Heart left ventricle (tissue), 16 donors: ENCODE results near the gene LIX1. TPM values are rescaled to one million over a fixed set of nuclear protein-coding genes. Genes with fewer than 3 reads are reported as not detected.
"Not testable (repeated sequence)": the region's sequence is repeated elsewhere in the genome, so short reads cannot be mapped to it uniquely, and the experiment has no call there.

Source experiments
- ATAC-seq, 4 donors: fragments of 200-7000 bp; cut with Tn5 transposase; one replicate each; pipeline ENCODE4 v1.9.1; 2020 to 2022; ENCODE audit warnings: moderate library complexity in 4 of 4, mild to moderate bottlenecking in 3 of 4, moderate number of reproducible peaks in 1 of 4
- DNase-seq, 5 donors: peaks; one replicate each; pipeline ENCODE4 v3.0.0-alpha.2; 2020
- H3K27ac ChIP-seq, 12 donors: fragments of 200-600 bp; sonication (generic) in 4 of 12; one replicate each; pipeline versions ENCODE4 v1.5.0 to v1.8.0; 2016 to 2022; ENCODE audit warnings: mild to moderate bottlenecking in 2 of 12
- H3K27me3 ChIP-seq, 9 donors: fragments of 200-600 bp; sonication (generic) in 2 of 9; one replicate each; pipeline versions ENCODE4 v1.5.1 to v1.8.0; 2016 to 2022; ENCODE audit warnings: mild to moderate bottlenecking in 3 of 9
- H3K36me3 ChIP-seq, 9 donors: fragments of 200-600 bp; sonication (generic) in 2 of 9; one replicate each; pipeline versions ENCODE4 v1.5.0 to v1.8.0; 2018 to 2022; ENCODE audit warnings: mild to moderate bottlenecking in 2 of 9
- H3K4me1 ChIP-seq, 12 donors: fragments of 200-600 bp; sonication (generic) in 4 of 12; one replicate each; pipeline versions ENCODE4 v1.5.0 to v1.8.0; 2016 to 2022; ENCODE audit warnings: mild to moderate bottlenecking in 3 of 12
- H3K4me3 ChIP-seq, 12 donors: fragments of 200-600 bp; sonication (generic) in 4 of 12; one replicate each; pipeline versions ENCODE4 v1.5.0 to v1.8.0; 2017 to 2022; ENCODE audit warnings: mild to moderate bottlenecking in 9 of 12, moderate library complexity in 4 of 12
- H3K9me3 ChIP-seq, 12 donors: fragments of 200-600 bp; sonication (generic) in 4 of 12; one replicate each; pipeline versions ENCODE4 v1.5.0 to v1.8.0; 2016 to 2022; ENCODE audit warnings: mild to moderate bottlenecking in 1 of 12
- POLR2A ChIP-seq, 2 donors: fragments of 450-650 bp; IDR thresholded peaks; one replicate each; pipeline ENCODE4 v1.6.1; 2017; ENCODE audit warnings: antibody characterized with exemption in 2 of 2, mild to moderate bottlenecking in 2 of 2, moderate library complexity in 2 of 2
- WGBS, 4 donors: extraction: QIAGEN DNeasy Blood & Tissue Kit in 2 of 4; methylation state at CpG; one replicate each; pipeline versions ENCODE4 v1.1.5 to v1.1.7; 2013 to 2018; 5-methylcytosine and 5-hydroxymethylcytosine counted together
- intact Hi-C, 10 donors: fragments of 100-400 bp; cut with DNase I; formaldehyde crosslinking; loops; one replicate each; pipeline versions ENCODE4 v1.11.1 to v1.14.2; 2022
- polyA plus RNA-seq, 2 donors: library from polyadenylated mRNA; stranded (reverse); fragments of 200-250 nt; gene quantifications; one replicate each; pipeline ENCODE4 v1.2.3, GENCODE V29; 2013
- total RNA-seq, 9 donors: library from RNA; depleted of rRNA in 2 of 9; stranded (reverse); fragments of >200 nt in 2 of 9; fragmentation: NEBNext Ultra II Directional in 3 of 9; extraction: Animal tissue kit (Norgen Biotek cat#: 25700) in 3 of 9; gene quantifications; one replicate each; pipeline versions ENCODE4 v1.1.0 to v1.2.4, GENCODE V29; 2016 to 2023
- TF ChIP-seq, protein P1 (sequence below), 12 donors: fragments of 200-600 bp; sonication (generic) in 4 of 12; IDR thresholded peaks; one replicate each; pipeline versions ENCODE4 v1.5.0 to v1.8.0; 2018 to 2022; ENCODE audit warnings: antibody characterized with exemption in 12 of 12, mild to moderate bottlenecking in 5 of 12
- donor health status: ischemic (EF 13 %, LVEDD 7.1; RV severe dilation, severe dysfunction).
- donor health status: healthy with polysubstance abuse.
- donor health status: DM: no; HTN: yes; CAD: no.
- donor health status: DM: no; HTN: no; CAD: no.
- donor health status: ischemic (EF 25% LVEDD 6.9; RV normal size, moderate dysfunction).
- donor health status: ischemic (EF 25% LVEDD 5.7; RV mildly dilated, moderate dysfunction).
- donor health status: healthy.
- donor health status: DM: yes; HTN: yes; CAD: no.
- donor health status: ischemic (EF 35%, LVEDD 5.7; RV mildly dilated, moderate dysfunction).
- donor health status: nonischemic (EF 11% LVEDD 7.7; RV severe dilation, severe dysfunction).
- donor health status: DM: yes; HTN: yes; CAD: no.
- donor health status: PGD.
- donor health status: ischemic (EF 29% LVEDD 5.4; RV normal size, mild dysfunction).
- donor health status: nonischemic (EF 23%, LVEDD 6.1; RV moderate dilation, normal function).

Gene LIX1
- total and polyA plus RNA-seq, 11 donors: 0.12 to 0.33 (median 0.22) TPM; not detected in 8

DNA sequence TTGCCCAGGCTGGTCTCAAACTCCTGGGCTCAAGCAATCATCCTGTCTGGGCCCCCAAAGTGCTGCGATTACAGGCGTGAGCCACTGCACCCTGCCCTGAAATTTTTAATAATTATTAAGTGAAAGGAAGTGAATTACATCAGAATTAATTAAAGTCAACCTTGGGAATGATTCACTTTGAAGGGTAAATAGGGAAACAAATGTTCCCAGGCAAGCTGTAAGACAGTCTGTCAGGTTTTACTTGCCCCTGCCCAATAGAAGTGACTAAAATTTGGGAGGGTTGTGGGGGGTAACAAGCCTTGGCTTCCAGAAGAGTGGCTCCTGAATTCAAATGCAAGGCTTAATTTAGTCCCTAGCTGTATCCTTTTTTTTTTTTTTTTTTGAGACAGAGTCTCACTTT, 1.3 kb upstream of the LIX1 start:
- H3K27ac ChIP-seq: no peak overlapping the region
- H3K9me3 ChIP-seq: no peaks in the 10 kb centered on the region
- TF ChIP-seq POLR2A (IDR thresholded peaks at IDR 0.05): no peak
- TF ChIP-seq, protein P1, sequence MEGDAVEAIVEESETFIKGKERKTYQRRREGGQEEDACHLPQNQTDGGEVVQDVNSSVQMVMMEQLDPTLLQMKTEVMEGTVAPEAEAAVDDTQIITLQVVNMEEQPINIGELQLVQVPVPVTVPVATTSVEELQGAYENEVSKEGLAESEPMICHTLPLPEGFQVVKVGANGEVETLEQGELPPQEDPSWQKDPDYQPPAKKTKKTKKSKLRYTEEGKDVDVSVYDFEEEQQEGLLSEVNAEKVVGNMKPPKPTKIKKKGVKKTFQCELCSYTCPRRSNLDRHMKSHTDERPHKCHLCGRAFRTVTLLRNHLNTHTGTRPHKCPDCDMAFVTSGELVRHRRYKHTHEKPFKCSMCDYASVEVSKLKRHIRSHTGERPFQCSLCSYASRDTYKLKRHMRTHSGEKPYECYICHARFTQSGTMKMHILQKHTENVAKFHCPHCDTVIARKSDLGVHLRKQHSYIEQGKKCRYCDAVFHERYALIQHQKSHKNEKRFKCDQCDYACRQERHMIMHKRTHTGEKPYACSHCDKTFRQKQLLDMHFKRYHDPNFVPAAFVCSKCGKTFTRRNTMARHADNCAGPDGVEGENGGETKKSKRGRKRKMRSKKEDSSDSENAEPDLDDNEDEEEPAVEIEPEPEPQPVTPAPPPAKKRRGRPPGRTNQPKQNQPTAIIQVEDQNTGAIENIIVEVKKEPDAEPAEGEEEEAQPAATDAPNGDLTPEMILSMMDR (IDR thresholded peaks at IDR 0.05): no peak
- H3K36me3 ChIP-seq: no peaks in the 10 kb centered on the region
- H3K4me3 ChIP-seq: no peak overlapping the region
- WGBS, 4 donors: 95 to 100% (median 97%) methylated on average over 2 of the region's 2 CpGs
- ATAC-seq (no peak), DNase-seq (no peak)
- no peaks in the 10 kb centered on the region for H3K4me1 ChIP-seq
- intact Hi-C loops: loop anchor here (2.0 to 10.0 kb wide), 8 partner anchors 96 to 276 kb away; no protein-coding TSS in a partner anchor
- no peaks in the 10 kb centered on the region for H3K27me3 ChIP-seq

DNA sequence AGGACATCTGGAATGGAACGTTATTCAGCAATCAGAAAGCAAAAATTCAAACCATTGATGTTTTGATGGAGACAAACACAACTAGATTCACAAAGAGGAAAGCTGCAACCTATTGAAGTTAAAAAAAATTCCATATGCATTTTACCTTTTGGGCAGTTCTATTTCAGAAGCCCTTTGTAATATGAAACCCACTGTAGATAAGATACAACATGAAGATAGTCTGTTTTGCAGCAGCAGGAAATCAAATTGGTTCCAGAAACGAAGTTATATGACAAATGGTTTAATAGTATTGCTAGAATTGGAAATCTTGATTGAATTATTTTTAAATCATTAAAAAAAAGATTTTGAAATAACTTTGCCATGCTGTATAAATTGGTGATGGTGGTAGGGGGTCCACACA, 872 bp downstream of the LIX1 start:
- DNase-seq: no peak
- Histone ChIP-seq H3K36me3 (no peaks in the 10 kb centered on the region), H3K9me3 (no peaks in the 10 kb centered on the region), H3K4me3 (no peak overlapping the region), H3K4me1 (no peaks in the 10 kb centered on the region), H3K27me3 (no peaks in the 10 kb centered on the region), H3K27ac (no peak overlapping the region)
- ATAC-seq: no peak
- intact Hi-C loops: loop anchor here (1.0 to 10.0 kb wide), 8 partner anchors 94 to 274 kb away; no protein-coding TSS in a partner anchor
- no peak for TF ChIP-seq POLR2A (IDR thresholded peaks at IDR 0.05)
- TF ChIP-seq, protein P1 (IDR thresholded peaks at IDR 0.05): no peak
- WGBS, 4 donors: 66 to 74% (median 72%) methylated on average over 2 of the region's 2 CpGs

DNA sequence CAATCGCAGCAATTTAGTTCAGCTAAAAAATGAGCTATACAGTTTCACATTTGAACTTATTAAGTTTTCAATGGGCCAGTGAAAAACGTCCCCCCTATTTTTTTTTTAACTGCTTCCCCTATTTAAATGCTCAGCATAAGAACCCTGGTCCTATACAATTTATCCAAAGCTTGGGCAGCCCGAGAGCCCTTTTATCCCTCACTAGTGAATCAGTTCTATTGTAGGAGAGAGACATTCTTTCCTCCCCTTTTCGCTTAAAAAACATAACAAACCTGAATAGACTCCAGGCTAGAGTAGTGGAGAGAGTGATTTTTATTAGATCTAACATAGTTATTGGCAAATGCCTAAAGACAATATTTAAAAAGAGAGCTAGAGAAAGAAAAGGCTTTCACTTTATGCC, 1.4 kb downstream of the LIX1 start:
- no peaks in the 10 kb centered on the region for H3K9me3 ChIP-seq
- H3K27me3 ChIP-seq: no peaks in the 10 kb centered on the region
- TF ChIP-seq, protein P1 (IDR thresholded peaks at IDR 0.05): no peak
- TF ChIP-seq POLR2A (IDR thresholded peaks at IDR 0.05): no peak
- no peaks in the 10 kb centered on the region for H3K36me3 ChIP-seq
- H3K4me1 ChIP-seq: no peaks in the 10 kb centered on the region
- H3K4me3 ChIP-seq: no peak overlapping the region
- intact Hi-C loops: loop anchor here (1.0 to 10.0 kb wide), 8 partner anchors 94 to 274 kb away; no protein-coding TSS in a partner anchor
- H3K27ac ChIP-seq: no peak overlapping the region
- DNase-seq (no peak), ATAC-seq (no peak)
- 61 to 75% (median 69%) methylated on average over 4 of the region's 4 CpGs for WGBS, 4 donors

DNA sequence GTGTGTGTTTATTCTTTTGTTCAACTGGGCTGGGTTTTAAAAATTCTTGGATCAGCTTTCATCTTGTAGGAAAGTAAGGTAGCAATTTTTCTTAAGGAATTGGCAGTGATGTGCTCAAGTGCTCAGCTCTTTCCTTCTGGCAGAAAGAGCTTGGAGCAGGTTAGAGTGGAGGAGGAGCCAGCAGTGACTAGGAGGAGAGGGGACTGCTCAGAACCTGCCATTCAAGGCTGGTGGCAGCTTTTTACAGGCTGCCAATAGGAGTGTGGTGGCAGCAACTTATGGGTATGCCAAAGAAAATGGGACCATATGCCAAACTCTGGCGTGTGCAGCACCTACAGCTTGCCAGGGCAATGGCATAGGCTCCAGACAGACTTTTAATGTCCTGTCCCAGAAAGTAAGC, 2.2 kb downstream of the LIX1 start:
- not testable (repeated sequence) for DNase-seq, H3K4me1 ChIP-seq, H3K4me3 ChIP-seq, H3K9me3 ChIP-seq, H3K36me3 ChIP-seq, H3K27me3 ChIP-seq, H3K27ac ChIP-seq
- 36 to 43% (median 41%) methylated on average over 1 of the region's 1 CpG for WGBS, 4 donors
- intact Hi-C loops: loop anchor here (5.0 to 10.0 kb wide), 7 partner anchors 93 to 273 kb away; no protein-coding TSS in a partner anchor
- peak in 2 of 4 donors; percentile 70 to 72 for ATAC-seq

DNA sequence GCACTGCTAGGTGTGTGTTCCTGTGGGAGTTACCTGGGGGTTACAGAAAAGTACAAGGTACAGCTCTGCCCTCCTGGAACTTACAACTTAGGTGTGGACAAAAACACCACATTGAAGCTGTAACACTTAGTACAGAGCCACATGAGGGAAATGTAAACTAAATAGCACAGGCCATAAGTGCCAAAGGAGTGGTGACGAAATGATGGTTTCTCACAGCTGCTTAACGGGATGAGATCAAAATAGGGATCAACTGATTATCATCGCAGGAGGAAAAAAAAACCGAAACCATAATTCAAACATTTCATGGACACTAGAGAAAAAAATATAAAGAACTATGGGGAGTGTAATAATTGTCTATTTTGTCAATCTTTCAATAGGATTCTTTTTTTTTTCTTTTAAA, 5.9 kb downstream of the LIX1 start:
- H3K27ac ChIP-seq: no peak overlapping the region
- no peak overlapping the region for H3K4me3 ChIP-seq
- DNase-seq (no peak), ATAC-seq (no peak)
- H3K36me3 ChIP-seq: no peaks in the 10 kb centered on the region
- peaks cover 0 to under 1% (median 0%) of the 10 kb centered on the region in 12 donors for H3K4me1 ChIP-seq
- H3K9me3 ChIP-seq: no peaks in the 10 kb centered on the region
- no peak for TF ChIP-seq POLR2A (IDR thresholded peaks at IDR 0.05)
- TF ChIP-seq, protein P1 (IDR thresholded peaks at IDR 0.05): no peak
- WGBS, 4 donors: 83 to 88% (median 87%) methylated on average over 4 of the region's 4 CpGs
- intact Hi-C loops: no loop called here
- H3K27me3 ChIP-seq: no peaks in the 10 kb centered on the region
